WERI-Rb-1 (cell line): ENCODE data around the gene DST.
A peak's percentile ranks its signal among the peaks of the same experiment; 100 is the strongest.
"Not testable (repeated sequence)": the region's sequence is repeated elsewhere in the genome, so short reads cannot be mapped to it uniquely, and the experiment has no call there.

ENCODE experiments used
- DNase-seq: peaks from one replicate; pipeline ENCODE4 v3.0.0-alpha.2; 2020
- H3K27ac ChIP-seq: fragments of 250-450 bp; sonication (Bioruptor Pico); 2 replicates; pipeline ENCODE4 v1.5.1; 2020; ENCODE audit warnings: mild to moderate bottlenecking, moderate library complexity
- H3K27me3 ChIP-seq: fragments of 250-450 bp; sonication (Bioruptor Pico); 2 replicates; pipeline ENCODE4 v1.5.1; 2021; ENCODE audit warnings: mild to moderate bottlenecking, low read depth, moderate library complexity; ENCODE audit not compliant: insufficient read depth, severe bottlenecking
- H3K36me3 ChIP-seq: fragments of 250-450 bp; sonication (Bioruptor Pico); 2 replicates; pipeline ENCODE4 v1.5.1; 2020; ENCODE audit warnings: mild to moderate bottlenecking, moderate library complexity
- H3K4me3 ChIP-seq: 2 replicates; pipeline ENCODE4 v1.5.1; 2011; ENCODE audit warnings: low read depth, mild to moderate bottlenecking, control low read depth, low read length
- H3K9me3 ChIP-seq: fragments of 250-450 bp; sonication (Bioruptor Pico); 2 replicates; pipeline ENCODE4 v1.5.1; 2021; ENCODE audit warnings: mild to moderate bottlenecking, moderate library complexity; ENCODE audit not compliant: severe bottlenecking
- TF ChIP-seq, protein P1 (sequence below): IDR thresholded peaks from 2 replicates; pipeline ENCODE4 v1.5.1; 2011; ENCODE audit warnings: low read depth, mild to moderate bottlenecking, control low read depth, inconsistent platforms, low read length

DST gene

DNA sequence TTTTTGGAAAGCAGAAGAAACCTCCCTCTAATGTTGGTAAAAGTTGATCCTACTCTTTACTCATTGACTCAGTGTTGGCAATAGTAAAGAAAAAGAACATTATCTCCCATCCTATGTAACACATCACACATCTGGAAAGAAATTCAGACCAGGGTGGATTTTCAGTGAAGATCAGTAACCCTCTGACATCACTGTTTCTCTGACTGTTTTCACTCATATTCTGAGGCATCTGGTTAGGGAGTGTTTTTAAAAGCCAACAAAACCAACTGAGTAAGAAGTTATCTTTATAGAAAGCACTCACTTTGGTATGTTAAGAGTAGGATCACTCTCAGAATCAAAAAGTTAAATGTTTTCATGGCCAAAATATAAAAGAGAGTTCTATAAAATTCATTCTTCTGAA lies 143.6 kb downstream of the DST start:
- TF ChIP-seq, protein P1, sequence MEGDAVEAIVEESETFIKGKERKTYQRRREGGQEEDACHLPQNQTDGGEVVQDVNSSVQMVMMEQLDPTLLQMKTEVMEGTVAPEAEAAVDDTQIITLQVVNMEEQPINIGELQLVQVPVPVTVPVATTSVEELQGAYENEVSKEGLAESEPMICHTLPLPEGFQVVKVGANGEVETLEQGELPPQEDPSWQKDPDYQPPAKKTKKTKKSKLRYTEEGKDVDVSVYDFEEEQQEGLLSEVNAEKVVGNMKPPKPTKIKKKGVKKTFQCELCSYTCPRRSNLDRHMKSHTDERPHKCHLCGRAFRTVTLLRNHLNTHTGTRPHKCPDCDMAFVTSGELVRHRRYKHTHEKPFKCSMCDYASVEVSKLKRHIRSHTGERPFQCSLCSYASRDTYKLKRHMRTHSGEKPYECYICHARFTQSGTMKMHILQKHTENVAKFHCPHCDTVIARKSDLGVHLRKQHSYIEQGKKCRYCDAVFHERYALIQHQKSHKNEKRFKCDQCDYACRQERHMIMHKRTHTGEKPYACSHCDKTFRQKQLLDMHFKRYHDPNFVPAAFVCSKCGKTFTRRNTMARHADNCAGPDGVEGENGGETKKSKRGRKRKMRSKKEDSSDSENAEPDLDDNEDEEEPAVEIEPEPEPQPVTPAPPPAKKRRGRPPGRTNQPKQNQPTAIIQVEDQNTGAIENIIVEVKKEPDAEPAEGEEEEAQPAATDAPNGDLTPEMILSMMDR = no peak
- no peak overlapping the region for H3K27ac ChIP-seq
- no peak for DNase-seq

DNA sequence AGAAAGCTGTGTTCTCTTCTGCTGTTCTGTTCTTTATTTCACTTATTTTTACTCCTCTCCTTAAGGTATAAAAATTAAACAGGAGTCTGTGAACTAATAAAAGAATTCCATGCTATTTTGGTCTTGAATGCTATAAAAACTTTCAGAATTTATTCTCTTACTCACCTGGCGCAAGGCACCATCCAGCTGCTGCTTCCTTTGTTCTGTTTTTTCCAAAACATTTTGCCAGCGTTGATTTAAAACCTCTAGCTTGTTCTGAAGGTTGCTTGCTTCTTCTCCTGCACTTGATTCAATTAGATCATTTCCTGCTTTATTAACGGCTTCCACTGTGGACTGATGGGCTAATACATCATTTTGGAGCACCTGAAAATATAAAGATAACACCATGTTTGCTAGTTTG lies 145.0 kb downstream of the DST start:
- peaks cover 34% of the 10 kb centered on the region for H3K36me3 ChIP-seq
- H3K27me3 ChIP-seq = no peaks in the 10 kb centered on the region
- no peak for DNase-seq
- peak overlapping the region; percentile 52 for H3K27ac ChIP-seq
- H3K9me3 ChIP-seq = no peaks in the 10 kb centered on the region
- no peak overlapping the region for H3K4me3 ChIP-seq
- TF ChIP-seq, protein P1 = no peak

More for the DNA sequence above, 143.6 kb downstream of the DST start:
- Histone ChIP-seq H3K9me3 (no peaks in the 10 kb centered on the region), H3K36me3 (peaks cover 32% of the 10 kb centered on the region), H3K4me3 (no peak overlapping the region), H3K27me3 (no peaks in the 10 kb centered on the region)

DNA sequence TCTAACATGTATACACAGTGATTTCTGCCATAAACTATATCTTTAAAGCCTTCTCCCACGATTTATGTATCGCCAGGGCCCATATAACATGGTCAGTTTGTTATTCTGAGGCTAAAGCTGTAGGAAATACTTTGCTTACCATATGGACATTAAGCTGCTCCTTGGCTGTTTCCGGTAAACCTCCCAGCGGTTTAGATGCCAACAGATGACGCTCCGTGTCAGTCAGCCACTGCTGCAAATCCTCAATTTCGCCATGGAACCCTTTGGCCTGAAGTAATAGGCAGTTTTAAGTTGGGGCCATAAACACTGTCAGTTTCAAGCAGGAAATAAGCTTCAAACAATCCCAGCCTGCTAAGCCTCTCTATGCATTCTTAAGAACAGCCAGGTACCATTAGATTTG lies 145.4 kb downstream of the DST start:
- DNase-seq = peak; percentile 94
- Histone ChIP-seq H3K4me3 (no peak overlapping the region), H3K9me3 (no peaks in the 10 kb centered on the region), H3K27me3 (no peaks in the 10 kb centered on the region), H3K36me3 (peaks cover 39% of the 10 kb centered on the region), H3K27ac (peak overlapping the region; percentile 52)
- TF ChIP-seq, protein P1 = no peak

DNA sequence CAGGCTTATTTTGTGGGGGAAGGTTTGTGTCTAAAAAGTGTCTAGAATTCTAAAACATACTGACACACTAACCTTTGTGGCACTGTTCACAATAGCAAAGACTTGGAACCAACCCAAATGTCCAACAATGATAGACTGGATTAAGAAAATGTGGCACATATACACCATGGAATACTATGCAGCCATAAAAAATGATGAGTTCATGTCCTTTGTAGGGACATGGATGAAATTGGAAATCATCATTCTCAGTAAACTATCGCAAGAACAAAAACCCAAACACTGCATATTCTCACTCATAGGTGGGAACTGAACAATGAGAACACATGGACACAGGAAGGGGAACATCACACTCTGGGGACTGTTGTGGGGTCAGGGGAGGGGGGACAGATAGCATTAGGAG lies 146.0 kb downstream of the DST start:
- H3K27ac ChIP-seq = peak overlapping the region; percentile 51; the same call in 1 of the 2 replicates
- not testable (repeated sequence) for DNase-seq, H3K27me3 ChIP-seq, H3K9me3 ChIP-seq, H3K4me3 ChIP-seq
- peaks cover 45% of the 10 kb centered on the region for H3K36me3 ChIP-seq

DNA sequence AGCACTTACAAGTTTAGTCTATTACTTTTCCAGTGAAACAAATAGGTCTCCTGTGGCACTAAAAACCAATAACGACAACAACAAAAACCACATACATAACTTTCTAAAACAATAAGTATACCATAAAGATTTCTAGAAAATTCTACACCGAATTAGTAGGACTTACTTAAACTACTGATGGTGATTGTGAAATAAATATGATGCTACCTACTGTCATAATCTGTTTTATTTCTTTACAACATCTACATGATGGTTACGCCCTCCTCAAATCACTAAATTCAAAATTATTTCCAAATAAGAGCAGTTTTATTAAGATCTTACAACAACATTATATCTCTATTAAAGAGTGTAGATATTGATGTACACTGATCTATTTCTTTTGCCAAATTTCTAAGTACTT lies 147.0 kb downstream of the DST start:
- Histone ChIP-seq H3K9me3 (no peaks in the 10 kb centered on the region), H3K27me3 (no peaks in the 10 kb centered on the region), H3K27ac (no peak overlapping the region), H3K36me3 (peaks cover 45% of the 10 kb centered on the region), H3K4me3 (no peak overlapping the region)
- no peak for DNase-seq
- TF ChIP-seq, protein P1 = no peak

DNA sequence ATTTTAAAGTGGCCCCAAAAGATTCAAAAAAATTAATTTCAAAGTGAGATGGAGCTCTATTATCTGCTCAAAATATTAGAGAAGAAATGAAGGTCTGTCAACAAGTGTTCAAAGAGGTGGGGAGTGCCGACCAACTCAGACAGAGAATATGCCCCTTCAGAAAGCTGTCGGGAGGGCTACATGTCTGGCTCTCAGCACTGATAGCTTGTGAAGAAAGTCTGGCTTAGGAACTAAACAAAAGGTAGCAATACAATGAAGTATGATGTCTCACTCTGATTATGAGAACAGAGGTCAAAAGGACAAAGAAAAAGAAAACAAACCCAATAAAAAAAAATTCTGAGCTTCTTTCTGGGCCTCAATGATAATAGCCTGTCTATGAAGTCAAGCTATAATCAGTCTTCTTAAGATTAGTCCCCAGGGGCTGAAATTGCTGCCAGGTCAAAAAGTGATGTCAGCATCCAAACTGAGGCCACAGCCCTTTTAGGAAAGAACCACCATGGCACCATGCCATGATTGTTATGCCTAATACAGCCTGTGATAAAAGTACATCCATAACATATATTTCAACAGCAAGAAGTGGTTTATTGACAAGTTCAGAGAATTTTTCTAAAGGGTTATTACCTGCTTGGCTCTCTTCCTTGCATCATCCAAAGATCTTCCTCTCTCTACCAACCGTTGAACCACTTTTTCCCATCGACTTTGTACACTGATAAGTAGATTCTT lies 150.9 kb downstream of the DST start:
- no peaks in the 10 kb centered on the region for H3K27me3 ChIP-seq
- H3K36me3 ChIP-seq = peaks cover 52% of the 10 kb centered on the region
- no peak for DNase-seq
- TF ChIP-seq, protein P1 = no peak
- H3K27ac ChIP-seq = no peak overlapping the region
- H3K4me3 ChIP-seq = no peak overlapping the region
- no peaks in the 10 kb centered on the region for H3K9me3 ChIP-seq
